Mammary epithelial cell (primary cell): Measurements from ENCODE around the gene IPCEF1.

Experiments
- CTCF ChIP-seq, 2 donors: IDR thresholded peaks in 1 of 2; conservative IDR thresholded peaks in 1 of 2; 2 replicates each; pipeline ENCODE4 v1.5.1; 2011 to 2012; ENCODE audit warnings: inconsistent platforms in 2 of 2, low read length in 2 of 2, mild to moderate bottlenecking in 2 of 2, control low read depth in 1 of 2, low read depth in 1 of 2; ENCODE audit not compliant: insufficient read depth in 1 of 2; ENCODE audit errors: extremely low read depth in 1 of 2
- EZH2 ChIP-seq: IDR thresholded peaks from 2 replicates; pipeline ENCODE4 v1.6.1; 2012; ENCODE audit warnings: low read length, inconsistent platforms, borderline replicate concordance

GRCh38 chr6:154167126-154167525, 189.5 kb downstream of the IPCEF1 start:
- TF ChIP-seq CTCF (conservative IDR thresholded peaks at IDR 0.05 in 1 of 2, IDR thresholded peaks at IDR 0.05 in 1 of 2; ENCODE audit: extremely low read depth in 1 of 2, insufficient read depth in 1 of 2, low read depth in 1 of 2, low read length in 2 of 2) (no peak), EZH2 (no peak)
